ENCODE measurements around the gene RSU1.

Gene RSU1

DNA sequence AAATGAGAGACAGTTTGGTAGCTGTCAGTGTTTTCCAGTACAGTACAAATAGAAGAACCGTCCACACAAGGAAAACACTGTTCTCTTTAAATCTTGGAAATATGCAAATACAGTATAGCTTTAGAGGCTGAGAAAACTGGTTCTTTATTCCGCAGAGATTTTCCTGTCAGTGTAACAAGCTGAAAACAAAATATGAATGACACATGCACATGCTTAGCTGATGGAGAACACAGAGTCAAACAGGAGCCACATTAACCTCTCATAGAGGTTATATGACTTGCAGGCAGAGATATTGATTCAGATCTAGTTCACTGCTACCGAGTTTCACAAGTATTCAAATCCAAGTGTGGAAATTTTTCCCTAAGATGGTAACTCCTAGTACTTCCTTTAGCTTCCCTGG lies 160.3 kb downstream of the RSU1 start:
- DNase-seq = no peak

DNA sequence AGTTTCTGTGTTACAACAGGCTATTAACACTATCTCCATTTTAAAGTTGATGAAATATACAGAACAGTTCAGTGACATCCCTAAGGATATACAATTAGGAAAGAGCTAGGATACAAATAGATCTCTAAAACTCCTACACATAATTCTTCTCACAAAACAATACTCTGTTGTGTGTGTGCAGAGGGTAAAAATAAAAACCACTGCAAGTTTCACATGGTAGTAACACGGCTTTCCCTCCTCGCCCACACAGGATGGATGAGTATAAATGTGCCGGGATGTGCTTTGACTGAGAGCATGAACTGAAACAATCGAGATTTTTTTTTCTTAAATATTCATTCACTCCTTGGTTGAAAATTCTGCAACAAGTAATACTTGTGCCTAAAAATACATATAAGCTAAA lies 164.0 kb downstream of the RSU1 start:
- no peak for DNase-seq

DNA sequence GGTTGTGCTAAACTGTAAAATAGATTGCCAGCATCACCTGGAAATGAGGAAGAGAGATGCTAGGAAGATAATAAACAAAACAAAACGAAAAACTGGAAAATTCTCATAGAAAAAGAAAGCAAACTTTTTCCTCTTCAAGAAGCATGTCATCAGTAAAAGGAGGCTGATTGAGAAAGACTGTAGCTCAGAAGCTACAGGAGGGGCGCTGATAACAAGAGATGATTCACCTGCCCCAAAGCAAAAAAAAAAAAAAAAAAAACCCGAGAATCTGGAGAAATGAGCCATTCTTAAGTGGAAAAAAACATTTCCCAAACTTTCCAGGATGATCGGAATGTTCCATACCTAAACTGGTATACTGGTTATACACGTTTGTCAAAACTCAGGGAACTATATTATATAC lies 165.1 kb downstream of the RSU1 start:
- DNase-seq = no peak

DNA sequence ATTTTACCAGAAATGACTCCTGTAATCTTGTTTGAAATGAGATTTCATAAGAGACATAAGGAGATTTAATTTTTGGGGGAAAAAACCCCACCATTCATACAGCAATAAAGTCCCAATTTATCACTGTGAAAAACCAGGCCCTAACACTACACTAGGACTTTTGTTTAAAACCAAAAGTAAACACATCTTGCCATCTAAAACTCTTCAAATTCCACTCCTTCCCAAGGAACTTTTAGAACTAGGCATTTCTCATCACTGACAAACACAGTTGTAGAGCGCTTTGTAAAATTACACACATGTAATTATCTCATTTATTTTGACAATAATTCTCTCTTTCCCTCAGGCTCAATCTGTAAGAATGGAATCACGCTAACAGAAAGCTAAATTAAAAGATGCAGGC lies 167.5 kb downstream of the RSU1 start:
- DNase-seq = no peak

DNA sequence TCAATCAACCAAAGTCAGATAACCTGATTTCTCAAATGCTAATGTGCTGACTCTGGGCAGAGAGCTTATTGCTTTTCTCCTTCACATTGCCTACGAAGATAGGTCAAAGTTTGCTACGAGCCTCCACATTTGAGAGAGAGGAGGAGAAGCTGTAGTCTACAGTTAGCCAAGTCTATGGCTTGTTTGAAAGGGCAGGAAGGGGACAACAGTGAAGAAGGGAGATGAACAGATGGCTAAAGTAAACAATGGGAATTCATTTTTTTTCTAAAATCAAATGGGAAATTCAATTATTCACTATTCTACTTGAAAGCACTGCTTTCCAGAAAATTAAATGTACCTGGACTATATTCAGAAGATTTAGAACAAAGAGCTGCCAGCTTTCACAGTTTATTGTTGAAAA lies 168.9 kb downstream of the RSU1 start:
- no peak for DNase-seq

DNA sequence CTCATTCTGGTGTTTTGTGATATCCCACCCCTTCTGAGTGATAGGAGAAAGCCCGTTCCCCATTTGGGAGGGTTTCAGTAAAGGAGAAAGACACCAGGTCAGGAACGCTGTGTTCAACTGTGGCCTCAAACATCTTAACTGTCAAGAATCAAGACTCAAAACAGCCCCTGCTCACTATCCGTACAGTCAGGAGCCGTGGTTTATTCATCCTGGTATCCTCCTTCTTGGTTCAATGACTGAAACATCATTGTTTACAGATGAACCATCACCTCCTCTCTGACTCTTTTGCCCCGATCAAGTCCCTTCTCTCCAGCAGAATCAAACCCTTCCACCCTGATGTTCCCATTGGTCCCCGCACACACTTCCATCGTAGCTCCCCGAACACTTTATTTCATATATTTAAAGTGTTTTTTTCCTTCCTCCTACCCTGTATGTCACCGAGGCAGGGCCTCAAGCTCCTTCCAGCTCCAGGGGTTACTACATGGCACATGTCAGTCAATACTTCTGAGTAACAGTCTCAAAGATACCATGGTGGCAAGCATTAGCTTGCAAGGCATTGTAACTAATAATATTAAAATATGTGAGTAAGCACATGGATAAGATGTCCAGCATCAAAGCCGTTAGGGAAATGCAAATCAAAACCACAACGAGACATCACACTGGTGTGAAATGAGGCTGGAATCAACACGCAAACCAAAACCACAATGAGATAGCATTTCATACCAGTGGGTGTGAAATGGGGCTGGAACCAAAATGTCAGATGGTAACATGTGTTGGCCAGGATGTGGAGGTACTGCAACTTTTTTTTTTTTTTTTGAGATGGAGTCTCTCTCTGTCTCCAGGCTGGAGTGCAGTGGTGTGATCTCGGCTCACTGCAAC lies 170.8 kb downstream of the RSU1 start:
- no peak for DNase-seq

DNA sequence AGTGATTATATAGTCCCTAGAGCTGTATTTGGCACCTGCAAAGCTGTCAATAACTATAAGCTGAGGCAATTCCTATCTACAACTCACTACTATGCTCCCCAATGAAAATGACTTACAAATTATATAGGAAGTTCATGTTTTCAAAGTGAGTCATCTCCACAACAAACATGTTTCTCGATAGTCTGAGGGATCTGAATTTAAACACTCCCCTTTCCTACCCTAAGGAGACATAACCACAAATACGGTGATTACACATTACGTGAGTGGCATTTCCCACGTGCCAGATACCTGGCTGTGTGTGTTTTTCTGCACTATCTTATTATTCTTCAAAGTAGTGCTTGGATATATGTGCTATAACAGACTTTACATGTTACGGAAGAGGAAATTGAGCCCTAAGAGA lies 173.1 kb downstream of the RSU1 start:
- DNase-seq = no peak

DNA sequence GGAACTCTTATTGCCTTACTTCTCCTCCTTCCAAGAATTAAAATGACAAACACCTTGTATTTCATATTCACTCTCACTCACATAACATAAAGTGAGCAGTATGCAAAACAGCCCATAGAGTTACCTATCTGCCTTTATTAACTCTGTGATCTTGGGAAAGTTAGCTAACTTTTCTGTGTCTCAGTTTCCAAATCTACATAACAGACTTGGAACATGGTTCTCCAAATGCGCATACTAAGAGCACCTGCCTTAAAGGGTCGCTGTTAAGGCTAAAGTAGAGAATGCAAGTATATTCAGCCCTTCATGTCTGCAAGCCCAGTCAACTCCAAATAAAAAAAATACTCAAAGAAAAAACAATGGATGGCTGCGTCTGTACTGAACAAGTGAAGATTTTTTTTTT lies 173.7 kb downstream of the RSU1 start:
- no peak for DNase-seq

DNA sequence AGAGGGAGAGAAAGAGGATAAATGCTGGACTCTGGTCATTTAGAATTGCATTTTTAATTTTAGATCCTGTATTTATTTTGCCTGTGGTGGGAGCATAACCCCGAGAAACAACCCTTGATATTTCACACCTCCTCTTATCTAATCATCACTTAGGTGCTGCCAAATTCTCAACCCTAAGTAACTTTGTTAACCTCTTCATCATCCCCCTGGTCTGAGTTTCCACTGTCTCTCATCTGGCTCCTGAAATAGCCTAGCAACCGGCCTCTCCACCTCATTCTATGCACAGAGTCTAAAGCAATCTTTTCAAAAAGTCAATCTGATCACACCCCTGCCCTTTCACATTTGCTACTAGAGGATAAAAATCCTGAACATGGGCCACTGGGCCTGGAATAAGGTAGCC lies 177.1 kb downstream of the RSU1 start:
- DNase-seq = no peak

DNA sequence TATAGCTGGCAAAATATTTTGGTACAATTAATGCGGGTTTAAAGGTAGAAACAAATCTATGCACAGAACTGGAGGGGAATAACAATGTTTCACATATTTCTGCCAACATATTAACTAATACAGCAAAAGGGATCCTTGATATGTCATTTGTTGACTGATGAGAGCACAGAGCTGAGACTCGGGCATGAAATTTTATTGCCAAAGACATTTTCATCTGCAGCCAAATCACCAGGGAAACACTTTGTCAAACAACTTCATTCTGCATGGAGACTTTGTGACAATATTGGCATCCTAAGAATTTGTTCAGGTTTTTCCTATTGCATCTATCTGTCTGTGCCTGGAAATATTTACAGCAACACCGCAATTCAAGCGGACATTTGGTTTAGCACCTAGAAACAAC lies 177.8 kb downstream of the RSU1 start:
- DNase-seq = no peak

DNA sequence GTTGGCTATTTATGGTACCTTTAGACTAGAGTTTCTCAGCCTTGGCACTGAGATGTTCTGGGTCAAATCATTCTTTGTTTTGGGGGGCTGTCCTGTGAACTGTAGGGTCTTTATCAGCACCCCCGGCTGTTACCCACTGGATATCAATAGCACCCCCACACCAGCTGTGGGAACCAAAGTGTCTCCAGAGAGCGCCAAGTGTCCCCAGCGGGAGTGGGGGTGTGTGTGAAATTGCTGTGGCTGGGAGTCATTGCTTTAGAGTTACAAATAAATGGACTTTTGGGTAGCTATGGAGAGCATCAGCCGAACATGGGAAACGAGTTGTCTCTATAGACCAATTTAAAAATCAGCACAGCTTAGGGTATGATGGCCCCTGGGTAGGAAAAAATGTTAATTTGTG lies 184.2 kb downstream of the RSU1 start:
- DNase-seq = no peak

DNA sequence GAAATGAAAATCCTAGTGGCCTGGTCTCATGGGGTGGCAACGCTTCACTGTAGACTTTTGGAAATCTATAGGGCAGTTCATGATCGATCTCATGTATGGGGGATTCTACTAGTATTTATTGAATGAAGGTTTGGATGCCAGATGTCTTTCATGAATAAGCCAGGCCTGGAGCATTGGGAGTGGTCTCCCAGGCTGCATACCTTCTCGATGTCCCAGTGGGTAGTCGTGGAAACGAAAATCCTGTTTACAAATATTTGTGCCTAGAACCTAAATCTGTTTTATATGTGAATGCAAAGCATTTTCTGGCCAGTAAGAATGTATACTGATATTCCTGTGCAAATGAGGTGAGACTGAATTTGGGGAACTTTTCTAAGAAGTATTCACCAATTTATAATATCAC lies 190.5 kb downstream of the RSU1 start:
- DNase-seq = no peak

DNA sequence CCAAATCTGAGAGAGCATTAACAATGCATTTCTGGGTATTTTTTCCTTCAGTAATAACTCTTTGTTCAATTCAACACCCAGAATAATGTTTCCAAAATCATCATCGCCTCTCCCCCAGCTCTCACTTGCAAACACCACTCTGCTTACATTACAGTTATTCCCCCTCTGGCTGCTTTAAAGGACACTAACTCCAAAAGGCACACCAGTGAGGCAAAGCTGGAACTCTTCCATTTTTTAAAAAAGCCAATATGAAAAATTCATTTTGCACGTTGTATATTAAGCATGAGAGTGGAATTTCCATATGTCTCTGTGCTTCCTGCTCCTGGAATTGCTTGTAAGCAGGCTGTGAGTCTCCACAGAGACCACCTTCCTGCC lies 204.3 kb downstream of the RSU1 start:
- no peak for DNase-seq

DNA sequence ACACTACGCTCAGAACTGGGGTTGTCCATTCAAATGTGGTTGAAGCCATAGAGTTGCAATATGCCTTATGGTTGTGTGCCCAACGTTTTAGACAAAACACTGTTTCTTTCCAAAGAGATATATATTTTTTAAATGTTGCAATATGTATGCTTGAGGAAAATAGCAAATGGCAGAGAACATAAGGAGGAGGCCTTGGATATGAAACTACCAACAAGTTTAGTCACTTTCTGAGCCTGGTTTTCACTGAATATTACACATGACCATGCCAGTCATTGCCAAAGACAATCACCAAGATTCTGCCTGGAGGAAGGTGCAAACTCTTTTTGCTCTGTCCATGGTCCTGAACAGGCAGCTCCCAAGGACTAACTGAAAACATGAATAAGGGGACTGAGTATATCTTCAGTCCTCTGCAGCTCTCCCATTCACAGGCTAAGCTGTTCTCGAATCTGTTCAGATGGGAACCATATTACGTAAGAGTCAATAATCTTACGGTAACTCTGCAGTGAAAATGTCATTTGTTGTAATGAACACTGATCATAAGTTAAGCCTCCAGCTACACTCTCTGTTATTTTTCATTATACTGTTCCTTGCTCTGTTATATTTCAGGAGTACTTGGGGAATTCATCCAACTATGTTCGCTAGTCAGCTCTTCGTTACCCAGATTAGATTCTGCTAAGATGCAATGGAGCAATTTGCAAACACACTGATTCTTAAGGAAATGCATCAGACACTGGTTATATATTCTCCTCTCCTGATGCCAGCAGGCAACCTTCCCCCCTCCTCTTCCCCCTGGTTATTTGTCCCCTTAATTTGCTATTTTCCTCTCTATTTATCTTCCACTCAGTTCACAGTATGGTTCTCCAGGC lies 204.9 kb downstream of the RSU1 start:
- no peak for DNase-seq

DNA sequence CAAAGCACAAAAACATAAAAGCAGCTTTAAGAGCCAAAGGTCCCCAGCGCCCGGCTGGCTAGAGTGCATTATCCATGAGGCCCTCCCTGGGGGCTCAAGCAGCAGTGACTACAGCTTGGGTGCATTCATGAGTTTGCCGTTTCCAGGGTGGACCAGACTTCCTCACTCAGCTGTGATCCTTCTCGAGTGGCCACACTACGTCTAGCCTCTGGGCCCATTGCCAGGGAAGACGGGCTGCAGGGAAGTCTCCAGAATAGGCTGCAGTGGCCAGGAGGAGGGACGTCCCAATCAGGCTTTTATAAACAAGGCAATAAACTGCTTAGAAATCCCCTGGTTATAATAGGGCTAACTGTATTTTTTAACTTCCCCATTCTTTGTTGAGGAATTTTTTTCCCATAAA lies 206.2 kb downstream of the RSU1 start:
- DNase-seq = no peak

DNA sequence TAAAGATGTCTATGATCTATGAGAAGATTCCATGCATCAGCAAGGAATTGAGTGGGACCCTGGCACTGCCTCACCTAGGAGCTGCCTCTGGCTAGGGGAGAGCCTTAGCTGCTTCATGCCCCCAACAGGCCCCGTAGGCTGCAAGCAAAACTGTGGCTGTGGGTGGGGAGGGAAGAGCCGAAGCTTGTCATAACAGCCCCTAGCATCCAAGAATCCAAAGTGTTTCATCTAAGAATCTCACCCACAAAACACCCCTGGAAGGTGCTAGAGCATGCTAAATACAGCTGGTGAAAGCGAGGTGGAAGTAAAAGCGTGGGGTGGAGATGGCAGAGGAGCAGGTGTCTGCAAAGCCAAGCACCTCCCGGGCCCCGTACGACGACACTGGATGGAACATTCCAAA lies 208.0 kb downstream of the RSU1 start:
- DNase-seq = no peak

DNA sequence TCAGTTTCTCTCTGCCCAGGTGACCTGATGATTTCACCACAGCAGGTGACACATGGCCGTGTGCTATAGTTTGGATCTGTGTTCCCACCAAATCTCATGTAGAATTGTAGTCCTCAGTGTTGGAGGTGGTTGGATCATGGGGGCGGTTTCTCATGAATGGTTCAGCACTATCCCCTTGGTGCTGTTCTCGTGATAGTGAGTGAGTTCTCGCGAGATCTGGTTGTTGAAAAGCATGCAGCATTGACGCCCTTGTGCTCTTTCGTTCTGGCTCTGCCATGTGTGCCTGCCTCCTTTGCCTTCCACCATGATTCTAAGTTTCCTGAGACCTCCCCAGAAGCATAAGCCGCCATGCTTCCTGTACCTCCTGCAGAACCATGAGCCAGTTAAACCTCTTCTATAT lies 210.3 kb downstream of the RSU1 start:
- DNase-seq = no peak

DNA sequence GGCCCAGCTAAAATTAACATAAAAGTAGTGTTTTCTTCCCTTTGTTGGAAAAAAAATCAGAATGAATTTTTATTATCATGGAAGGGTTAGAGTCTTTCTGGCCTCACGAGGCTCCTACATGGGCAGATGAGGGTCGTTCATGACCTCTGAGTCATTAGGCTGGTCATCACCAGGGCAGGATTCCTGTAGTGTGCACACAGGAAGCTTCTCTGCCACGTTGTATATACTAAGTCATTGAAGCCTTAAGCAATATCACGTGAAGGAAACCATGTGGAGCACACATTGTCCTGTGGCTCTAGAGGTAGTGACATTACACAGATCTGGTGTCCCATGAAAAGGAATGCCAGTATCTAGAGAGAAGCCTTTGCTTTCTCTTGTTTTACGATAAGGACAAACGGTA lies 210.8 kb downstream of the RSU1 start:
- no peak for DNase-seq

DNA sequence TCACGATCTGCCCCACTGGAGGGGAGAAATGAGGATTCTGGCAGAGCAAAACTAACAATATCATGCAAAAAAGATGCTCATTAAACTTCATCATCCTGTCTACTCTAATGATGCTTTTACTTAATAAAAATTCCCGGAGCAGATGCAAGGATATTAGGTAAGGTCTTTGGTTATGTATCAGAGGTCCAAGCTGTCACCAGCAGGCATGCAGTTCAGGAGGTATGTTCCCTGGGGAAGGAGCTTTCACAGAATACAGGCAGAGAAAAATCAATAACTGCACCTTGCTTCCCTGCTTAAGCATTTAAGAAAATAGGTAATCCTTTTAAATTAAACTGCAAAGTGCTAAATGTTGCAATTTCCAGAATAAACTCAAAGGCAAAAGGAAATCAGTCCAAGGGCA lies 213.9 kb downstream of the RSU1 start:
- no peak for DNase-seq

DNA sequence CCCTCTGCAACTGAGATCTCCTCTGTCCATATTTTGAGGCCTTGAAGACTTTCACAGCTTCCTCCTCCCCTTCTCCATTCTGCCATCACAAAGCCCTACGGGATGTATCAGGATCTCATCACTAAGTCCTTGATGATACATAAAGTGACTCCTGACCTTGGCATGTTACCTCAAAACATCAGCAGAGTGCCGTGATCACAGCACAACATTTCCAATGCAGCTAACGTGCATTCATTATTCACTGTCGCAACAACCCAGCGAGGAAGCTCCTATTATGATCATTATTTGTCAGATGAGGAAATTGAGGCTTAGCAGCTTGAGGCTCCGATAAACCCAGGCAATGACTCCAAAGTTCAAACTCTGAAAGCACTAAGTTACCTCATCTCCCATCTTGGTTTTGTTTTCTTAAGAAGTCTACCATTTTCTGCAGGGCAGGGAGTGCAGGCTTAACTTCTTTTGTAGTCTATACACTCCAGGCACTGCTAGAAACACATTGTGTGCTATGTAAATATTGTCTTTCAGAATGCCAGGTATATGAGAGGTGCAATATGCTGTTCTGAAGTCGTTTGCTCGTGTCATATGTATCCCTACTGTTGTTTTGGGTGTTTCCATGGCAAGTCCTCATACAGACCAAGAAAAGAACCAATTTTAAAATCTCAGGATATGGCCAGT lies 215.0 kb downstream of the RSU1 start:
- no peak for DNase-seq

DNA sequence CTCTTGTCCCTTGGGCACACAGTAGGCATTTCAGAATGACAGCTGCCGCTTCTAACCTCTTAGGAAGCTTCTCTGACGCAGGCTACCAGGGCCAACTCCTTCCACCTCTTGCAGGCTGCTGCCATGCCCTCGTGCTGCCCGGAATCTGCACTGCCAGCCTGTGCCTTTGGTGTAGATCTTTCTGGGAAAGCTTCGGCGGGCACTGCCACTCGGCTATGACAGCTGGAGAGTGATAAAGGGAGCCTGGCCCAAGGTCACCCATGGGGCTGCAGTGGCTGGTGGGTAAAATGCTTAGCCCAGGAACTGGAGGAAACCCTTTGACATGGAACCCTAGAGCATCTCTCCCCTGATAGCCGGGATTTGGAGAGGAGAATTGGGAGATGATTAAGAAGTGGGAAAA lies 217.6 kb downstream of the RSU1 start:
- DNase-seq = no peak

DNA sequence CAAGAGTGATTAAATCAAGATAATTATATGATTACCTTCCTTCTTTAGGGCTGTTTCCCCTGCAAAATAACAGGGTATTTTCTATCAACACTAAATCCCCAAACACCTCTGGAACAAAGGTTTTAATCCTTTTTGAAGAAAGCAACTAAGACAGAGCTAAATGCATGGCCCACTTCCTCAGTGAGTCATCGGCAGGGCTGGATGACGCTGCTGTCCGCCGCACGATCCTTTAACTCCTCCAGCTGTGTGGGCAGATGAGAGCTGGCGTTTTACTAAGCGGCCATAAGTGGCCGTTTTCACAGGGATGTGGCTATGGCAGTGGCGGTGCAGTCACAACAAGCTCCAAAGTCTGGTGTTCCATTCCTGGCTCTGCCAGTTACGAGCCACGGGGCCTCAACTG lies 219.6 kb downstream of the RSU1 start:
- no peak for DNase-seq

DNA sequence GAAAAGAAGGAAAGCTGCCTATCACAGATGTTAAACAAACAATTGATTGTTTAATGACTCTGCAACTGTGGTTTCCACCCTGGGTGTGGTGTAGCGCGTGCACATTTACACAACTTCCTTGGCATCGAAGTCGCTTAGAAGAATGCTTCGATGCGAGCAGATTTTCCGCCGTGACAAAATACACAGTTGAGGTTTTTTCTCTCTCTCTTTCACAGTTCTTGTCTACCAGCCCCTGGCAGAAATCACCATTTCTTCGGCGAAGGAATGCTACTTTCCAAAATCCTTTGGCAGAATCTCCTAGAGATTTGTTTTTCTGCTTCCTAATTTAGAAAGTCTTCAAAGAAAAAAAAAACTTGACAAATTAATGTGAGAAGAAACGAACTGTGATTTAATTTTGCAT lies 224.8 kb downstream of the RSU1 start:
- DNase-seq = no peak

Data from stimulated activated CD4-positive, alpha-beta T cell treated with anti-CD3 and anti-CD28 coated beads, Interleukin-4, amount 100 ng/mL, for 4 hours (primary cell).